Mucosa of descending colon (tissue), 3 donors: Measurements from ENCODE around the gene CATSPERB. TPM values are rescaled to one million over a fixed set of nuclear protein-coding genes. Genes with fewer than 3 reads are reported as not detected.
"Not testable (repeated sequence)": the region's sequence is repeated elsewhere in the genome, so short reads cannot be mapped to it uniquely, and the experiment has no call there.

Experiments
- ATAC-seq: fragments of 200-7000 bp; cut with Tn5 transposase; one replicate; pipeline ENCODE4 v1.9.1; 2020; ENCODE audit warnings: mild to moderate bottlenecking, moderate library complexity
- DNase-seq, 3 donors: peaks; one replicate each; pipeline ENCODE4 v3.0.0-alpha.2; 2020
- H3K36me3 ChIP-seq: fragments of 200-600 bp; one replicate; pipeline ENCODE4 v1.8.0; 2021; ENCODE audit warnings: low read depth, mild to moderate bottlenecking
- H3K4me1 ChIP-seq: fragments of 200-600 bp; one replicate; pipeline ENCODE4 v1.8.0; 2021; ENCODE audit warnings: low read depth, mild to moderate bottlenecking
- H3K4me3 ChIP-seq: fragments of 200-600 bp; one replicate; pipeline ENCODE4 v1.8.0; 2021; ENCODE audit warnings: mild to moderate bottlenecking
- H3K9me3 ChIP-seq: fragments of 200-600 bp; one replicate; pipeline ENCODE4 v1.8.0; 2021; ENCODE audit warnings: mild to moderate bottlenecking
- intact Hi-C, 2 donors: fragments of 100-400 bp; cut with DNase I in 1 of 2; cut with micrococcal nuclease in 1 of 2; formaldehyde crosslinking; loops; one replicate each; pipeline versions ENCODE4 v1.11.0 to v1.11.1; 2022; cut with DNase I, micrococcal nuclease
- total RNA-seq, 3 donors: library from RNA; stranded (reverse); fragmentation: NEBNext Ultra II Directional in 2 of 3; extraction: Animal tissue kit (Norgen Biotek cat#: 25700) in 2 of 3; gene quantifications; one replicate each; pipeline versions ENCODE4 v1.2.1 to v1.2.4, GENCODE V29; 2021 to 2023
- TF ChIP-seq, protein P1 (sequence below): fragments of 200-600 bp; IDR thresholded peaks from one replicate; pipeline ENCODE4 v1.8.0; 2022; ENCODE audit warnings: antibody characterized with exemption, mild to moderate bottlenecking
- donor health status: DM: no; HTN: no; CAD: no; lungs with moderate emphysema.
- donor health status: DM: no; HTN: no; CAD: no.
- donor health status: DM: no; HTN: yes; CAD: no.

The CATSPERB gene
- total RNA-seq, 3 donors from 2014 or later, result 3.5 to 7.0 (median 4.1) TPM

DNA sequence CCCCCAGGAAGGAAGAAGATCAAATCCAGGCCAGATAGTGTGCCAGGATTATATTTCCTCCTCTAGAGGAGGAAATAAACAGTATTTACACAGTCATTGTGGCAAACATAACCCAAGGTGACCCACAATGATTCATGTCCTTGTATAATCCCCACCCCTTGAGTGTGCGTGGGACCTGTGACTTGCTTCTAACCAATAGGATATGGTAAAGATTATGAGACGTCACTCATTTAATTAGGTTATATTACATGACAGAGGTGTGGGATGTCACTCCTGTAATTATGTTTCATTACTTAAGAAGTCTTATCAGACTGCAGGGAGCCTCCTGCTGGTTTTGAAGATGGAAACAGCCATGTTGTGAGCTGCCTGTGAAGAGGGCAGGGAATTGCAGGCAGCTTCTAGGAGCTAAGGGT lies 12.2 kb upstream of the CATSPERB start:
- Histone ChIP-seq H3K36me3 (no peaks in the 10 kb centered on the region), H3K9me3 (no peaks in the 10 kb centered on the region), H3K4me1 (peaks cover 8% of the 10 kb centered on the region), H3K4me3 (no peak overlapping the region)
- ATAC-seq, result peak; percentile 98
- TF ChIP-seq, protein P1, sequence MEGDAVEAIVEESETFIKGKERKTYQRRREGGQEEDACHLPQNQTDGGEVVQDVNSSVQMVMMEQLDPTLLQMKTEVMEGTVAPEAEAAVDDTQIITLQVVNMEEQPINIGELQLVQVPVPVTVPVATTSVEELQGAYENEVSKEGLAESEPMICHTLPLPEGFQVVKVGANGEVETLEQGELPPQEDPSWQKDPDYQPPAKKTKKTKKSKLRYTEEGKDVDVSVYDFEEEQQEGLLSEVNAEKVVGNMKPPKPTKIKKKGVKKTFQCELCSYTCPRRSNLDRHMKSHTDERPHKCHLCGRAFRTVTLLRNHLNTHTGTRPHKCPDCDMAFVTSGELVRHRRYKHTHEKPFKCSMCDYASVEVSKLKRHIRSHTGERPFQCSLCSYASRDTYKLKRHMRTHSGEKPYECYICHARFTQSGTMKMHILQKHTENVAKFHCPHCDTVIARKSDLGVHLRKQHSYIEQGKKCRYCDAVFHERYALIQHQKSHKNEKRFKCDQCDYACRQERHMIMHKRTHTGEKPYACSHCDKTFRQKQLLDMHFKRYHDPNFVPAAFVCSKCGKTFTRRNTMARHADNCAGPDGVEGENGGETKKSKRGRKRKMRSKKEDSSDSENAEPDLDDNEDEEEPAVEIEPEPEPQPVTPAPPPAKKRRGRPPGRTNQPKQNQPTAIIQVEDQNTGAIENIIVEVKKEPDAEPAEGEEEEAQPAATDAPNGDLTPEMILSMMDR, result no peak
- peak in 2 of 3 donors; percentile 52 to 80 for DNase-seq
- intact Hi-C loops, result no loop called here

DNA sequence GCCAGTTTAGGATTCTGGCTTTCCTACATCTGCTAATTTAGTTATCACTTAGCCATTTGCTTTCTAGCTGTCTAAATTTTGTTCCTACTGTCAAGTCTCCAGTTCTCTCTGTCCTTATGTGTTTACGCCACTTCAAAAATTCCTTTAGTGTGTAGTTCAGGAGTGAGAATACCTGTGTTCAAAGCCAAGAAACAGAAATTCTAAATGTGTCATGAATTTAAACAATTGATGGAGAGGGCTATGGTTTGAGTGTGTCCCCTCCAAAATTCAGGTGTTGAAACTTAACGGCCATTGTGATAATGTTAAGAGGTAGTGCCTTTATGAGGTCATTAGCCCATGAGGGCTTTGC lies 11.4 kb upstream of the CATSPERB start:
- DNase-seq, result no peak
- H3K4me1 ChIP-seq, result peaks cover 8% of the 10 kb centered on the region
- intact Hi-C loops, result no loop called here
- H3K4me3 ChIP-seq, result no peak overlapping the region
- H3K36me3 ChIP-seq, result no peaks in the 10 kb centered on the region
- TF ChIP-seq, protein P1, result no peak
- H3K9me3 ChIP-seq, result no peaks in the 10 kb centered on the region
- ATAC-seq, result no peak

DNA sequence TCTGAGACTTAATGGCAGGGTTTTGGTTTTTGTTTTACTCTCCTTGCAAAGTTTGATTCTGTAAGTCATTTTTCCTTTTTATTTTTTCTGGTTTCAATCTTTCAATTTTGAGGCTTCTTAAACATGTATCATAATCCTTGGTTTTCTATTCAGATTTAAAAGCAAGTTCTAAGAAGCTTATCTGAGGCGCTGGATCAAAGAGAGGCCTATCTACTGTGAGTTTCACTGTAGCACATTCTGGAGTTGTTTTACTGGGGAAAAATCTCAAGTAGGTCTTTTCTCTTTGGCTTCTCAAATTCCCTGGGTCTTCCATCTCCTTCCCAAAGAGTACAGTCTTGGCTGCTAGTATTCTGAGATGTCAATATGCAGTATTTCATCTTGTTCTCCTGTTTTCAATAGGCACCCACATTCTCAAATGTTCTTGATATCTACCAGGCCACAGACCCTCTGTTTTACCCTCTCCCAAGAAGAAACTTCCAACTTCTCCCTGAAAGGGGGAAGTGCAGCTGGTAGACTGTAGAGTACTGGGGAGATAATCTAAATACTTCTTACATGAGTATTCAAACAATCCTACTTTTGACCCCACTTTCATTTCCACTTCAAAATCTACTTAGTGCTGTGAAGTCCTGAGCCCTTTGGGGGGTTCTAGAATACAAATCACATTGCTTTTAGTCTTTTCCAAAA lies 10.9 kb upstream of the CATSPERB start:
- no peaks in the 10 kb centered on the region for H3K36me3 ChIP-seq
- H3K9me3 ChIP-seq, result no peaks in the 10 kb centered on the region
- DNase-seq, result no peak
- intact Hi-C loops, result no loop called here
- TF ChIP-seq, protein P1, result no peak
- no peak for ATAC-seq
- H3K4me3 ChIP-seq, result no peak overlapping the region
- H3K4me1 ChIP-seq, result peaks cover 8% of the 10 kb centered on the region

DNA sequence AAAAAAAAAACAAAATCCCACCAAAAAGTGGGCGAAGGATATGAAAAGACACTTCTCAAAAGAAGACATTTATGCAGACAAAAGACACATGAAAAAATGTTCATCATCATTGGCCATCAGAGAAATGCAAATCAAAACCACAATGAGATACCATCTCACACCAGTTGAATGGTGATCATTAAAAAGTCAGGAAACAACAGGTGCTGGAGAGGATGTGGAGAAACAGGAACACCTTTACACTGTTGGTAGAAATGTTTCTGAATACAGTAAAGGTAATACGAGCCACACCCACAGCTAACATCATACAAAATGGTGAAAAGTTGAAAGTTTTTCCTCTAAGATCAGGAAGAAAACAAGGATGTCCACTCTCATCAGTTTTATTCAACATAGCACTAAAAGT lies 8.0 kb upstream of the CATSPERB start:
- H3K4me1 ChIP-seq, DNase-seq, H3K9me3 ChIP-seq, H3K36me3 ChIP-seq, ATAC-seq, H3K4me3 ChIP-seq, intact Hi-C loops: not testable (repeated sequence)

DNA sequence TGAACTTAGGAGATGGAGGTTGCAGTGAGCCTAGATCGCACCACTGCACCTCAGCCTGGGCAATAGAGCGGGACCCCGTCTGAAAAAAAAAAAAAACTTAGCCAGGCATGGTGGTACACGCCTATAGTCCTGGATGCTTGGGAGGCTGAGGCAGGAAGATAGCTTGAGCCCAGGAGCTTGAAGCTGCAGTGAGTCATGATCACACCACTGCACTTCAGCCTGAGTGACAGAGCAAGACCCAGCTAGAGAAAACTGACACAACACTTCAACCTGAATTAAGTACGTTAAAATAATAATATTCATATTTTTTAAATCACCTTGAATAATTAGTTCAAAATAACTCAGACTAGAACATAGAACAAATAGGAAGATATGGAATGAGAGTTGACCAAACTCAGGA lies 5.7 kb upstream of the CATSPERB start:
- no peak for ATAC-seq
- Histone ChIP-seq H3K36me3 (no peaks in the 10 kb centered on the region), H3K4me3 (no peak overlapping the region), H3K9me3 (no peaks in the 10 kb centered on the region), H3K4me1 (no peaks in the 10 kb centered on the region)
- intact Hi-C loops, result no loop called here
- TF ChIP-seq, protein P1, result no peak
- DNase-seq, result no peak

DNA sequence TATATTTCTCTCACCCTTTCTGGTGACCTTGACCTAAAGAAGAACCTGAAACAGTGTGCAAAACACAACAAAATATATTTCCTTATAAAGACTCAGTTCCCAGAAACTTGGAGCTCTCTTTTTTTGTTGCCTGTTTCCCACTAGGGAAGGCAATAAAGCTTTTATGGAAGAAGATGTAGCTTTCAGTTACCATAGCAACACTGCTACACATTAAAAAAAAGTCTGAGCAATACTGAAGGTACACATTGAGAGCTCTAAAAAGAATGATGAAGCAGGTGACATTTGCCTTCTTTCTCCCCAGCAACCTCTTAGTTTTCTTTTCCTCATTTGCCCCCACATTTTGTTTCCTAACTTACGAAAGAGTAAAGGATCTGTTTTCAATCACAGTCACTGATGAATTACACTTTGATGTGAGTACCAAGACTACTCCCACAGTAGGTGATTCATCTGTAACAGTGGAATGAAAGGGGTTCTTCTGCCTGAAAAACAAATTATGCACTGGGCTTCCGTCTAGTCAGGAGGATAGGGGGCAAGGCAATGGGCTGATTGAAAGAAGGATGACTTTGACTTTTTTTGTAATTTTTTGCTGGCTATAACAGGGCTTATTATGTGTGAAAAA lies 1.1 kb upstream of the CATSPERB start:
- H3K9me3 ChIP-seq, result no peaks in the 10 kb centered on the region
- no peaks in the 10 kb centered on the region for H3K4me1 ChIP-seq
- H3K4me3 ChIP-seq, result no peak overlapping the region
- no peaks in the 10 kb centered on the region for H3K36me3 ChIP-seq
- TF ChIP-seq, protein P1, result no peak
- intact Hi-C loops, result no loop called here
- ATAC-seq (peak; percentile 77), DNase-seq (no peak)
